Activated CD8-positive, alpha-beta memory T cell treated with anti-CD3 and anti-CD28 coated beads, Interleukin-2, amount 50 U/mL, for 1 hour (primary cell): ENCODE measurements around the gene CTNNA2.
"Not testable (repeated sequence)": the region's sequence is repeated elsewhere in the genome, so short reads cannot be mapped to it uniquely, and the experiment has no call there.

Source experiments
- DNase-seq: peaks from one replicate; pipeline ENCODE4 v3.0.0-alpha.2; 2020; ENCODE audit errors: extremely low read depth

Gene CTNNA2

GRCh38 chr2:80078290-80079036 is 565.6 kb downstream of the CTNNA2 start:
- DNase-seq, result no peak

GRCh38 chr2:80080957-80081356 is 568.1 kb downstream of the CTNNA2 start:
- no peak for DNase-seq

GRCh38 chr2:80086831-80087230 is 574.0 kb downstream of the CTNNA2 start:
- no peak for DNase-seq

- DNase-seq, result no peak
Measured at GRCh38 chr2:80091237-80091636, 578.4 kb downstream of the CTNNA2 start.

GRCh38 chr2:80092474-80092873 is 579.6 kb downstream of the CTNNA2 start:
- no peak for DNase-seq

GRCh38 chr2:80098503-80098902 is 585.7 kb downstream of the CTNNA2 start:
- not testable (repeated sequence) for DNase-seq

- no peak for DNase-seq
Measured at GRCh38 chr2:80102026-80102425, 589.2 kb downstream of the CTNNA2 start.

GRCh38 chr2:80105015-80105640 is 592.3 kb downstream of the CTNNA2 start:
- no peak for DNase-seq

GRCh38 chr2:80111185-80111584 is 598.3 kb downstream of the CTNNA2 start:
- DNase-seq, result no peak

GRCh38 chr2:80112790-80113189 is 599.9 kb downstream of the CTNNA2 start:
- DNase-seq, result no peak

- no peak for DNase-seq
Measured at GRCh38 chr2:80113399-80113798, 600.5 kb downstream of the CTNNA2 start.

GRCh38 chr2:80114812-80115211 is 602.0 kb downstream of the CTNNA2 start:
- DNase-seq, result no peak

GRCh38 chr2:80117401-80117800 is 604.5 kb downstream of the CTNNA2 start:
- DNase-seq, result no peak

- no peak for DNase-seq
Measured at GRCh38 chr2:80120866-80121265, 608.0 kb downstream of the CTNNA2 start.

- DNase-seq, result no peak
Measured at GRCh38 chr2:80122675-80123074, 609.8 kb downstream of the CTNNA2 start.

GRCh38 chr2:80126596-80127189 is 613.8 kb downstream of the CTNNA2 start:
- DNase-seq, result no peak

- no peak for DNase-seq
Measured at GRCh38 chr2:80128080-80128479, 615.2 kb downstream of the CTNNA2 start.

- DNase-seq, result no peak
Measured at GRCh38 chr2:80132281-80132680, 619.4 kb downstream of the CTNNA2 start.

- DNase-seq, result no peak
Measured at GRCh38 chr2:80135001-80135400, 622.1 kb downstream of the CTNNA2 start.

- DNase-seq, result no peak
Measured at GRCh38 chr2:80136338-80136737, 623.5 kb downstream of the CTNNA2 start.

- no peak for DNase-seq
Measured at GRCh38 chr2:80139001-80139400, 626.1 kb downstream of the CTNNA2 start.

- no peak for DNase-seq
Measured at GRCh38 chr2:80141007-80141726, 628.3 kb downstream of the CTNNA2 start.
